Measurements from ENCODE around the gene PLD6.

DNA sequence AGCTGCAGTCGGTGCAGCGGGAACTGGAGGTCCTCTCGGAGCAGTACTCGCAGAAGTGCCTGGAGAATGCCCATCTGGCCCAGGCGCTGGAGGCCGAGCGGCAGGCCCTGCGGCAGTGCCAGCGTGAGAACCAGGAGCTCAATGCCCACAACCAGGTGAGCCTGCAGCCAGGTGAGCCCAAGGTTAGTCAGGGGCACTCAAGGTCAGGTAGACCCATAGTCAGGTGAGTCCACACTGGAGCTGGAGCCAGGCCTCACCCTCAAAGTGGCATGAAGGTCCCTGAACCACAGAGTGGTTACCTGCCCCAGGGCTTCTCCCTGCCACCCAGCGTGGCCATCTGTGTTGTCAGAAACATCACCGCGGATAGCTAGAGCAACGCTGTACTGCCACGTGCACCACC, 32.2 kb downstream of the PLD6 start:
- TF ChIP-seq NR2C2 (CRISPR knock-in tag; IDR thresholded peaks at IDR 0.05), result no peak
- TF ChIP-seq, protein P1, sequence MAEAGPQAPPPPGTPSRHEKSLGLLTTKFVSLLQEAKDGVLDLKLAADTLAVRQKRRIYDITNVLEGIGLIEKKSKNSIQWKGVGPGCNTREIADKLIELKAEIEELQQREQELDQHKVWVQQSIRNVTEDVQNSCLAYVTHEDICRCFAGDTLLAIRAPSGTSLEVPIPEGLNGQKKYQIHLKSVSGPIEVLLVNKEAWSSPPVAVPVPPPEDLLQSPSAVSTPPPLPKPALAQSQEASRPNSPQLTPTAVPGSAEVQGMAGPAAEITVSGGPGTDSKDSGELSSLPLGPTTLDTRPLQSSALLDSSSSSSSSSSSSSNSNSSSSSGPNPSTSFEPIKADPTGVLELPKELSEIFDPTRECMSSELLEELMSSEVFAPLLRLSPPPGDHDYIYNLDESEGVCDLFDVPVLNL (CRISPR knock-in tag; IDR thresholded peaks at IDR 0.05; ENCODE audit: borderline replicate concordance, low read depth), result no peak
- TF ChIP-seq ZNF121 (CRISPR knock-in tag; IDR thresholded peaks at IDR 0.05), result no peak
- no peak for TF ChIP-seq ZNF416 (CRISPR knock-in tag; IDR thresholded peaks at IDR 0.05)
- no peak for TF ChIP-seq CREB1 (CRISPR knock-in tag; IDR thresholded peaks at IDR 0.05)

All from WTC11 (cell line).